Measurements from ENCODE around the gene TOP3A.

- no peak for TF ChIP-seq CTCF (IDR thresholded peaks at IDR 0.05)
- no peak for TF ChIP-seq POLR2A (IDR thresholded peaks at IDR 0.05)
These were observed 61.5 kb downstream of the TOP3A start for GRCh38 chr17:18253187-18253884.
